ENCODE data around the gene EFHD1. TPM values are rescaled to one million over a fixed set of nuclear protein-coding genes. Genes with fewer than 3 reads are reported as not detected.

Gene EFHD1
- total RNA-seq, 1 experiment from 2014 or later, result not detected

DNA sequence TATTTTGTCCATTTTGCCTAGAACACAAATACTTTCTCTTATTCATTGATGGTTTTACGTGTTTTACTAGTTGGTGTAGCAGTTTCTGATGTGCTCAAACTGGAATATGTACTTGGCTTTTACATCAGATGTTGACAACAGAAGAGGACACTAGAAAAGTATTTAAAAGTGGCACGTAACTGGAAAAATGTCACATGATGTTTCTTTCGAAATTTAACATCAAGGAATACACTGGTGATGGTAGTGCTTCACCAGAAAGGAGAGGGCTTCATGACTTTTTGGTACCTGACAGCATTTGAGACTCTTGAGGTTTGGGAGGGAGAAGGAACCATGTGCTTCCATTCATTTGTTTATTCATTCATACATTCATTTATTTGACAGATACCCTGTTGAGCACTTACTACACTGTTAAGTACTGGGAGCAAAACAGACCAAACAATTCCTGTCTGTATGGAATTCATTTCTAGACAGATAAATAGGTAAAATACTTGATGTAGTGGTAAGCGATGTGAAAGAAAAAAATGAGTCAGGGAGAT lies 65.2 kb downstream of the EFHD1 start:
- H3K27me3 Mint-ChIP-seq (ENCODE audit: insufficient read depth, unreplicated experiment), result no peaks in the 10 kb centered on the region
- no peak for DNase-seq (ENCODE audit: unreplicated experiment)
- no peaks in the 10 kb centered on the region for H3K9me3 Mint-ChIP-seq (ENCODE audit: unreplicated experiment)
- peaks cover 21% of the 10 kb centered on the region for H3K36me3 Mint-ChIP-seq (ENCODE audit: insufficient read depth, unreplicated experiment)
- H3K4me1 Mint-ChIP-seq (ENCODE audit: insufficient read depth, unreplicated experiment), result peaks cover 26% of the 10 kb centered on the region
- intact Hi-C loops (cut with micrococcal nuclease), result loop anchor here (2.0 kb wide), 1 partner anchor 92 kb away; no protein-coding TSS in a partner anchor
- CTCF ChIA-PET, result interaction anchor here (0.7 kb wide), 2 partner anchors 10 to 11 kb away, joined by 4 to 5 read pairs; no protein-coding TSS in a partner anchor
- TF ChIP-seq CTCF (IDR thresholded peaks at IDR 0.05; ENCODE audit: unreplicated experiment), result no peak
- BruUV-seq (replicated peaks), result TSS peak; percentile 53
- H3K4me3 Mint-ChIP-seq (ENCODE audit: unreplicated experiment), result peak overlapping the region; percentile 95
- POLR2A ChIA-PET, result interaction anchor here (0.6 to 2.7 kb wide), 8 partner anchors 9 to 547 kb away, joined by 3 to 5 read pairs (median 4); partner anchors contain the start of genes EIF4E2 and TIGD1
- peak overlapping the region; percentile 93 for H3K27ac Mint-ChIP-seq (ENCODE audit: low read depth, unreplicated experiment)

DNA sequence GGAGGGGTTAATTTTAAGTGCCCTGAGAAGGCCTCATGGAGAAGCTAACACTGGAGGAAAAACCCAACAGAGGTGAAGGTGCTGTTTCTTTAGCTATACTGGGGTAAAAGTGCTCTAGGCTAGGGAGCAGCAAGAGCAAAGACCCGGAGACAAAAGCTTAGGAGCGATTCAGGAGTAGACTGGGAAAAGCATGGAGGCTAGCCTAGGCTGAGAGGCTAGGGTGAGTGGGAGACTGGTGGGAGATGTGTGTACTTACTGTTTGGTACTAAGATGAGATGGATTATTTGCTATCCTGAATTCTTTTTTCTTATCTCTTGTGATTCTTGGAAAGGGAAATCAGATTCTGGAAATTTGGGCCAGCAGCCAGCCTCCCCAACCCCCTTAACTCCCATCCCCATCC lies 65.7 kb downstream of the EFHD1 start:
- H3K4me1 Mint-ChIP-seq (ENCODE audit: insufficient read depth, unreplicated experiment), result peaks cover 26% of the 10 kb centered on the region
- H3K4me3 Mint-ChIP-seq (ENCODE audit: unreplicated experiment), result peak overlapping the region; percentile 95
- peaks cover 26% of the 10 kb centered on the region for H3K36me3 Mint-ChIP-seq (ENCODE audit: insufficient read depth, unreplicated experiment)
- no peaks in the 10 kb centered on the region for H3K9me3 Mint-ChIP-seq (ENCODE audit: unreplicated experiment)
- H3K27ac Mint-ChIP-seq (ENCODE audit: low read depth, unreplicated experiment), result peak overlapping the region; percentile 93
- POLR2A ChIA-PET, result interaction anchor here (0.6 to 0.7 kb wide), 2 partner anchors 148 to 546 kb away, joined by 3 to 4 read pairs; partner anchors contain the start of genes EIF4E2 and TIGD1
- peak; percentile 6 for DNase-seq (ENCODE audit: unreplicated experiment)
- no peak for TF ChIP-seq CTCF (IDR thresholded peaks at IDR 0.05; ENCODE audit: unreplicated experiment)
- CTCF ChIA-PET, result interaction anchor here (0.7 kb wide), 2 partner anchors 9 to 11 kb away, joined by 4 to 5 read pairs; no protein-coding TSS in a partner anchor
- BruUV-seq (replicated peaks), result no TSS peak
- no peaks in the 10 kb centered on the region for H3K27me3 Mint-ChIP-seq (ENCODE audit: insufficient read depth, unreplicated experiment)
- intact Hi-C loops (cut with micrococcal nuclease), result loop anchor here (2.0 kb wide), 1 partner anchor 92 kb away; no protein-coding TSS in a partner anchor

GRCh38 chr2:232700154-232700553 lies 66.8 kb downstream of the EFHD1 start:
- ChIA-PET POLR2A (interaction anchor here (0.7 to 1.3 kb wide), 4 partner anchors 11 to 685 kb away, joined by 3 to 5 read pairs (median 3); no protein-coding TSS in a partner anchor), CTCF (interaction anchor here (0.6 kb wide), 1 partner anchor 9 kb away, joined by 3 read pairs; no protein-coding TSS in a partner anchor)
- no TSS peak for BruUV-seq (replicated peaks)
- no peak for TF ChIP-seq CTCF (IDR thresholded peaks at IDR 0.05; ENCODE audit: unreplicated experiment)
- no peaks in the 10 kb centered on the region for H3K9me3 Mint-ChIP-seq (ENCODE audit: unreplicated experiment)
- H3K27me3 Mint-ChIP-seq (ENCODE audit: insufficient read depth, unreplicated experiment), result no peaks in the 10 kb centered on the region
- intact Hi-C loops (cut with micrococcal nuclease), result no loop called here
- DNase-seq (ENCODE audit: unreplicated experiment), result no peak
- H3K4me1 Mint-ChIP-seq (ENCODE audit: insufficient read depth, unreplicated experiment), result peaks cover 26% of the 10 kb centered on the region
- H3K36me3 Mint-ChIP-seq (ENCODE audit: insufficient read depth, unreplicated experiment), result peaks cover 36% of the 10 kb centered on the region
- peak overlapping the region; percentile 95 for H3K4me3 Mint-ChIP-seq (ENCODE audit: unreplicated experiment)
- H3K27ac Mint-ChIP-seq (ENCODE audit: low read depth, unreplicated experiment), result no peak overlapping the region

DNA sequence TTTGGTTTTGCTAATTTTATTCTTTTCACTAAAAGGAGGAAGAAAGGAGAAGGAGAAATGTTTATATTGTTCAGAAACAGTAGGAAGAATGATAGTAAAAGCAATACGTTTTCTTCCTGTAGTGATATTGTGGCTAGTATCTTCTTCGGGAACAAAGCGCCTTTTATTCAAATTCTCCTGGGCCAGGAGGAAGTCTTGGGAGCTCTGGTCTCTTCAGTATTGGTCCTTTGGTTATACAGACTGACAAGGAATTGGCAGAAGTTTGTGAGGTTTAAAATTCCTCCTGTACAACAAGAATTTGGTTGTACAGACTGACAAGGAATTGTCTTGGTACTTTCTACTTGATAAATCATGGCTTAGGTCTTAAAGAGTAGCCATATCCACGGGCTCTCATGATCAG lies 73.7 kb downstream of the EFHD1 start:
- intact Hi-C loops (cut with micrococcal nuclease), result no loop called here
- Mint-ChIP-seq H3K4me1 (ENCODE audit: insufficient read depth, unreplicated experiment) (no peaks in the 10 kb centered on the region), H3K9me3 (ENCODE audit: unreplicated experiment) (no peaks in the 10 kb centered on the region), H3K27me3 (ENCODE audit: insufficient read depth, unreplicated experiment) (no peaks in the 10 kb centered on the region), H3K36me3 (ENCODE audit: insufficient read depth, unreplicated experiment) (peaks cover 71% of the 10 kb centered on the region), H3K4me3 (ENCODE audit: unreplicated experiment) (no peak overlapping the region), H3K27ac (ENCODE audit: low read depth, unreplicated experiment) (no peak overlapping the region)
- no TSS peak for BruUV-seq (replicated peaks)
- TF ChIP-seq CTCF (IDR thresholded peaks at IDR 0.05; ENCODE audit: unreplicated experiment), result no peak
- POLR2A ChIA-PET, result interaction anchor here (0.7 to 1.6 kb wide), 3 partner anchors 10 to 303 kb away, joined by 3 to 4 read pairs (median 3); partner anchors contain the start of gene GIGYF2
- CTCF ChIA-PET, result interaction anchor here (0.6 kb wide), 3 partner anchors 57 to 1148 kb away, joined by 3 to 4 read pairs (median 3); no protein-coding TSS in a partner anchor
- DNase-seq (ENCODE audit: unreplicated experiment), result no peak
